ENCODE results near the gene SSH2.

The SSH2 gene

DNA sequence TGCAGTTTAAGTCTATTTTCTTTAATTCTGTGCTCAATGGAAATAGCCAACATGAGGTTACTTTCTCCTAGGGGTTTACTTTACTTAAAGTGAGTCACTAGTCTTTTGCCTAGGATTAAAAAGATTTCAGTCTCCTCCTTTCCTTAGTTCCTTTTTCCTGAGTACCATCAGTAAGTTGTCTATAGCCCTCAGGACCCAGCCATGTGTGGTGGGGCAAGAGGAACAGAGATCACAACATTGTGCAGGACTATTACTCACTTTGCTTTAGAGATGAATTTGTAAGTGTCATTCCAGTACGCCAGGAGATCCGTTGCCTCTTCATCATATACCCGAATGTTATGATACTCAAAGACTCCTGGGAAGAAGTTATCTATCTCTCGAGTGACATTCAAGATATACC, 279.6 kb downstream of the SSH2 start:
- Histone ChIP-seq H2AFZ (ENCODE audit: low read length) (no peak overlapping the region), H3K9me3 (replicated peaks in 1 of 2; ENCODE audit: control insufficient read depth in 2 of 2, insufficient read depth in 1 of 2, low read depth in 1 of 2, low read length in 2 of 2) (no peaks in the 10 kb centered on the region), H2BK12ac (ENCODE audit: low read length) (no peak overlapping the region), H3K27ac (replicated peaks; ENCODE audit: low read length) (no peak overlapping the region), H2BK15ac (ENCODE audit: low read length) (no peak overlapping the region), H4K8ac (ENCODE audit: low read depth, low read length) (no peak overlapping the region), H2AK5ac (ENCODE audit: low read depth, low read length) (no peak overlapping the region), H2BK5ac (ENCODE audit: low read length) (no peak overlapping the region), H3K79me1 (ENCODE audit: low read depth, low read length) (no peaks in the 10 kb centered on the region), H3K36me3 (replicated peaks in 1 of 2; ENCODE audit: control insufficient read depth in 2 of 2, insufficient read depth in 2 of 2, low read length in 2 of 2) (peaks cover 3 to 4% of the 10 kb centered on the region in 2 donors), H2BK120ac (ENCODE audit: low read depth, low read length) (no peak overlapping the region), H3K27me3 (ENCODE audit: control insufficient read depth in 3 of 3, insufficient read depth in 3 of 3, low read depth in 1 of 3, low read length in 3 of 3) (no peaks in the 10 kb centered on the region), H3K9ac (ENCODE audit: low read depth, low read length, poor library complexity) (no peak overlapping the region), H3K14ac (ENCODE audit: low read length) (no peak overlapping the region), H3K4me3 (ENCODE audit: low read length in 2 of 2) (no peak overlapping the region), H3K18ac (ENCODE audit: low read length) (no peak overlapping the region), H3K4me2 (ENCODE audit: insufficient read depth, low read length, poor library complexity, severe bottlenecking) (no peak overlapping the region), H4K91ac (ENCODE audit: low read depth, low read length, poor library complexity) (no peak overlapping the region), H3K4ac (ENCODE audit: low read length) (no peak overlapping the region), H3K4me1 (ENCODE audit: control insufficient read depth in 2 of 2, insufficient read depth in 1 of 2, low read depth in 1 of 2, low read length in 2 of 2) (no peaks in the 10 kb centered on the region), H3K23ac (ENCODE audit: low read depth, low read length, poor library complexity) (no peak overlapping the region)
- DNase-seq (ENCODE audit: low spot score) = no peak
- WGBS, 2 donors (ENCODE audit: extremely low coverage in 2 of 2, insufficient read length in 2 of 2, insufficient replicate concordance in 1 of 2) = no CpG with 5 or more reads among the region's 4 CpGs

- H2AFZ ChIP-seq (ENCODE audit: low read length) = no peak overlapping the region
- H2BK12ac ChIP-seq (ENCODE audit: low read length) = no peak overlapping the region
- DNase-seq (ENCODE audit: low spot score) = no peak
- no peak overlapping the region for H3K23ac ChIP-seq (ENCODE audit: low read depth, low read length, poor library complexity)
- H2AK5ac ChIP-seq (ENCODE audit: low read depth, low read length) = no peak overlapping the region
- no peak overlapping the region for H3K4me3 ChIP-seq (ENCODE audit: low read length in 2 of 2)
- H3K9ac ChIP-seq (ENCODE audit: low read depth, low read length, poor library complexity) = no peak overlapping the region
- no peak overlapping the region for H3K4ac ChIP-seq (ENCODE audit: low read length)
- H3K18ac ChIP-seq (ENCODE audit: low read length) = no peak overlapping the region
- H3K27ac ChIP-seq (replicated peaks; ENCODE audit: low read length) = no peak overlapping the region
- no peak overlapping the region for H4K8ac ChIP-seq (ENCODE audit: low read depth, low read length)
- H3K14ac ChIP-seq (ENCODE audit: low read length) = no peak overlapping the region
- H3K27me3 ChIP-seq (ENCODE audit: control insufficient read depth in 3 of 3, insufficient read depth in 3 of 3, low read depth in 1 of 3, low read length in 3 of 3) = no peaks in the 10 kb centered on the region
- H3K36me3 ChIP-seq (replicated peaks in 1 of 2; ENCODE audit: control insufficient read depth in 2 of 2, insufficient read depth in 2 of 2, low read length in 2 of 2) = peaks cover 3 to 4% of the 10 kb centered on the region in 2 donors
- H2BK120ac ChIP-seq (ENCODE audit: low read depth, low read length) = no peak overlapping the region
- H2BK15ac ChIP-seq (ENCODE audit: low read length) = no peak overlapping the region
- no peaks in the 10 kb centered on the region for H3K79me1 ChIP-seq (ENCODE audit: low read depth, low read length)
- H3K4me2 ChIP-seq (ENCODE audit: insufficient read depth, low read length, poor library complexity, severe bottlenecking) = no peak overlapping the region
- no peaks in the 10 kb centered on the region for H3K9me3 ChIP-seq (replicated peaks in 1 of 2; ENCODE audit: control insufficient read depth in 2 of 2, insufficient read depth in 1 of 2, low read depth in 1 of 2, low read length in 2 of 2)
- H4K91ac ChIP-seq (ENCODE audit: low read depth, low read length, poor library complexity) = no peak overlapping the region
- H2BK5ac ChIP-seq (ENCODE audit: low read length) = no peak overlapping the region
- H3K4me1 ChIP-seq (ENCODE audit: control insufficient read depth in 2 of 2, insufficient read depth in 1 of 2, low read depth in 1 of 2, low read length in 2 of 2) = no peaks in the 10 kb centered on the region
- no CpG with 5 or more reads among the region's 5 CpGs for WGBS, 2 donors (ENCODE audit: extremely low coverage in 2 of 2, insufficient read length in 2 of 2, insufficient replicate concordance in 1 of 2)
These were observed 280.7 kb downstream of the SSH2 start for GRCh38 chr17:29649359-29649758.

- no peak overlapping the region for H2AK5ac ChIP-seq (ENCODE audit: low read depth, low read length)
- WGBS, 2 donors (ENCODE audit: extremely low coverage in 2 of 2, insufficient read length in 2 of 2, insufficient replicate concordance in 1 of 2) = no CpG with 5 or more reads among the region's 5 CpGs
These were observed 282.0 kb downstream of the SSH2 start for GRCh38 chr17:29648005-29648404.

GRCh38 chr17:29645515-29646051, 284.4 kb downstream of the SSH2 start:
- peaks cover 3 to 4% of the 10 kb centered on the region in 2 donors for H3K36me3 ChIP-seq (replicated peaks in 1 of 2; ENCODE audit: control insufficient read depth in 2 of 2, insufficient read depth in 2 of 2, low read length in 2 of 2)
- H4K91ac ChIP-seq (ENCODE audit: low read depth, low read length, poor library complexity) = no peak overlapping the region
- no peak overlapping the region for H3K4ac ChIP-seq (ENCODE audit: low read length)
- no peak overlapping the region for H2BK5ac ChIP-seq (ENCODE audit: low read length)
- peaks cover 0 to 1% of the 10 kb centered on the region in 2 donors for H3K4me1 ChIP-seq (ENCODE audit: control insufficient read depth in 2 of 2, insufficient read depth in 1 of 2, low read depth in 1 of 2, low read length in 2 of 2)
- H3K79me1 ChIP-seq (ENCODE audit: low read depth, low read length) = no peaks in the 10 kb centered on the region
- H2AFZ ChIP-seq (ENCODE audit: low read length) = no peak overlapping the region
- no peak overlapping the region for H3K9ac ChIP-seq (ENCODE audit: low read depth, low read length, poor library complexity)
- no peak overlapping the region for H3K23ac ChIP-seq (ENCODE audit: low read depth, low read length, poor library complexity)
- no peak overlapping the region for H3K14ac ChIP-seq (ENCODE audit: low read length)
- H4K8ac ChIP-seq (ENCODE audit: low read depth, low read length) = no peak overlapping the region
- H2BK12ac ChIP-seq (ENCODE audit: low read length) = no peak overlapping the region
- H3K4me3 ChIP-seq (ENCODE audit: low read length in 2 of 2) = no peak overlapping the region
- no peak overlapping the region for H2BK15ac ChIP-seq (ENCODE audit: low read length)
- no peak for DNase-seq (ENCODE audit: low spot score)
- H3K27ac ChIP-seq (replicated peaks; ENCODE audit: low read length) = no peak overlapping the region
- no peak overlapping the region for H2AK5ac ChIP-seq (ENCODE audit: low read depth, low read length)
- H2BK120ac ChIP-seq (ENCODE audit: low read depth, low read length) = no peak overlapping the region
- no CpG with 5 or more reads among the region's 5 CpGs for WGBS, 2 donors (ENCODE audit: extremely low coverage in 2 of 2, insufficient read length in 2 of 2, insufficient replicate concordance in 1 of 2)
- H3K9me3 ChIP-seq (replicated peaks in 1 of 2; ENCODE audit: control insufficient read depth in 2 of 2, insufficient read depth in 1 of 2, low read depth in 1 of 2, low read length in 2 of 2) = no peaks in the 10 kb centered on the region
- H3K18ac ChIP-seq (ENCODE audit: low read length) = no peak overlapping the region
- H3K27me3 ChIP-seq (ENCODE audit: control insufficient read depth in 3 of 3, insufficient read depth in 3 of 3, low read depth in 1 of 3, low read length in 3 of 3) = no peaks in the 10 kb centered on the region
- H3K4me2 ChIP-seq (ENCODE audit: insufficient read depth, low read length, poor library complexity, severe bottlenecking) = no peak overlapping the region

More at GRCh38 chr17:29648005-29648404, 282.0 kb downstream of the SSH2 start:
- H3K79me1 ChIP-seq (ENCODE audit: low read depth, low read length) = no peaks in the 10 kb centered on the region
- H3K27me3 ChIP-seq (ENCODE audit: control insufficient read depth in 3 of 3, insufficient read depth in 3 of 3, low read depth in 1 of 3, low read length in 3 of 3) = no peaks in the 10 kb centered on the region
- H3K9ac ChIP-seq (ENCODE audit: low read depth, low read length, poor library complexity) = no peak overlapping the region
- no peak overlapping the region for H4K8ac ChIP-seq (ENCODE audit: low read depth, low read length)
- peak overlapping the region in 1 of 2 donors; percentile 46 for H3K4me3 ChIP-seq (ENCODE audit: low read length in 2 of 2)
- no peak overlapping the region for H3K27ac ChIP-seq (replicated peaks; ENCODE audit: low read length)
- no peak overlapping the region for H3K4me2 ChIP-seq (ENCODE audit: insufficient read depth, low read length, poor library complexity, severe bottlenecking)
- H2BK15ac ChIP-seq (ENCODE audit: low read length) = no peak overlapping the region
- H3K14ac ChIP-seq (ENCODE audit: low read length) = no peak overlapping the region
- peaks cover 0 to 1% of the 10 kb centered on the region in 2 donors for H3K4me1 ChIP-seq (ENCODE audit: control insufficient read depth in 2 of 2, insufficient read depth in 1 of 2, low read depth in 1 of 2, low read length in 2 of 2)
- H3K9me3 ChIP-seq (replicated peaks in 1 of 2; ENCODE audit: control insufficient read depth in 2 of 2, insufficient read depth in 1 of 2, low read depth in 1 of 2, low read length in 2 of 2) = no peaks in the 10 kb centered on the region
- H3K23ac ChIP-seq (ENCODE audit: low read depth, low read length, poor library complexity) = no peak overlapping the region
- H3K18ac ChIP-seq (ENCODE audit: low read length) = no peak overlapping the region
- no peak overlapping the region for H2BK12ac ChIP-seq (ENCODE audit: low read length)
- H3K4ac ChIP-seq (ENCODE audit: low read length) = no peak overlapping the region
- no peak for DNase-seq (ENCODE audit: low spot score)
- peaks cover 3 to 4% of the 10 kb centered on the region in 2 donors for H3K36me3 ChIP-seq (replicated peaks in 1 of 2; ENCODE audit: control insufficient read depth in 2 of 2, insufficient read depth in 2 of 2, low read length in 2 of 2)
- no peak overlapping the region for H2BK120ac ChIP-seq (ENCODE audit: low read depth, low read length)
- H4K91ac ChIP-seq (ENCODE audit: low read depth, low read length, poor library complexity) = no peak overlapping the region
- H2AFZ ChIP-seq (ENCODE audit: low read length) = no peak overlapping the region
- H2BK5ac ChIP-seq (ENCODE audit: low read length) = no peak overlapping the region
